NCI-H2107 treated with DMSO at 0.1 percent for 48 hours (cell line): ENCODE measurements around the gene FADS2.

Source experiments
- DNase-seq: peaks from one replicate; lab custom pipeline; 2025; ENCODE audit not compliant: unreplicated experiment; lab: John Stamatoyannopoulos, UW

The FADS2 gene

GRCh38 chr11:61827571-61828378 is at the start of gene FADS2:
TSS of gene FADS2 (plus strand) at chr11:61828300. CDS start at chr11:61828391, 91 bp downstream.
- DNase-seq: peak; percentile 89

DNA sequence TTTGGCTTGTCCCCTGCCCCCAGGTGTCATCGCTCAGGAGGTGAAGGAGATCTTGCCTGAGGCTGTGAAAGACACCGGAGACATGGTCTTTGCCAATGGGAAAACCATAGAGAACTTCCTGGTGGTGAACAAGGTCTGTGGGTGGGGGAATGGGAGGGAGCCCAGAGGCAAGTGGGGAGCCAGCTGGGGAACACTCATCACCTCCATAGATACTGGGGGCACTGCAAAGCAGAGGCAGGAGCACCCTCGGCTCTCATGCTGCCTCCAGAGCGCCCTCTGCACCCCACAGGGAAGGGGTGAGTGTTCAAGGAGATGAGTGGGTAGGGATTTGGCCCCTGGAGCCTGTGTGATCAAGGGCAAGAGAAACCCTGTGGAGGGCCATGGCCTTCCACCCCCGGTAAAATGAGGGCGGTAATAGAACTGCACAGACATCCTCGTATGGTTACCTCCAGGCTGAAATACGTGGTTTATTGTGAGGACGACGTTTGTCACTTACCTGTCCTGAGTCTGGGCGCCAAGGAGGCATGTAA is 49.7 kb upstream of the FADS2 start:
- DNase-seq: no peak

DNA sequence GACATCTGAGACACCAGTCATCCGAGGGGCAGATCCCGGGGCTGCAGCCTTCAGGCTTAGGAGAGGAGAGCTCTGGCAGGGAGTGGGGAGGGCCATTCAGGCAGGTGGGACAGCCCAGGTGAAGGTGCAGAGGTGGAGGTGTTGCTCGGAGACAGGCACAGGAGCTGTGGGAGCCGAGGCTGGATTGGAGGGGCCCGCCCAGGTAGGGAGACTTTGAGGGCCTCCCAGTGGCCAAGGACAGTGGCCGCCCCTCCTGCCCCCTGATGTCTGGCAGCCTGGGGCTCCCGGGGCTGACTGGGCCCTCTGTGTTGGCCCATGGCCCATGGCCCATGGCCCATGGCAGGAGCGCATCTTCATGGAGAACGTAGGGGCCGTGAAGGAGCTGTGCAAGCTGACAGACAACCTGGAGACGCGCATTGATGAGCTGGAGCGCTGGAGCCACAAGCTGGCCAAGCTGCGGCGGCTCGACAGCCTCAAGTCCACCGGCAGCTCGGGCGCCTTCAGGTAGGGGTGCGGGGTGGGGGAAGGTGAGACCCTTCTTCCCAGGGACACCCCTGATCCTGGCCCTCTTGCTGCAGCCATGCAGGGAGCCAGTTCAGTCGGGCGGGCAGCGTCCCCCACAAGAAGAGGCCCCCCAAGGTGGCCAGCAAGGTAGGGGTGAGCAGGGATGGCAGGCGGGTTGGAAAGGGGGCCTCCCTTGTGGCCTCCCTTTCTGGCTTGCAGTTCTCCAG is 49.0 kb upstream of the FADS2 start:
- DNase-seq: no peak

DNA sequence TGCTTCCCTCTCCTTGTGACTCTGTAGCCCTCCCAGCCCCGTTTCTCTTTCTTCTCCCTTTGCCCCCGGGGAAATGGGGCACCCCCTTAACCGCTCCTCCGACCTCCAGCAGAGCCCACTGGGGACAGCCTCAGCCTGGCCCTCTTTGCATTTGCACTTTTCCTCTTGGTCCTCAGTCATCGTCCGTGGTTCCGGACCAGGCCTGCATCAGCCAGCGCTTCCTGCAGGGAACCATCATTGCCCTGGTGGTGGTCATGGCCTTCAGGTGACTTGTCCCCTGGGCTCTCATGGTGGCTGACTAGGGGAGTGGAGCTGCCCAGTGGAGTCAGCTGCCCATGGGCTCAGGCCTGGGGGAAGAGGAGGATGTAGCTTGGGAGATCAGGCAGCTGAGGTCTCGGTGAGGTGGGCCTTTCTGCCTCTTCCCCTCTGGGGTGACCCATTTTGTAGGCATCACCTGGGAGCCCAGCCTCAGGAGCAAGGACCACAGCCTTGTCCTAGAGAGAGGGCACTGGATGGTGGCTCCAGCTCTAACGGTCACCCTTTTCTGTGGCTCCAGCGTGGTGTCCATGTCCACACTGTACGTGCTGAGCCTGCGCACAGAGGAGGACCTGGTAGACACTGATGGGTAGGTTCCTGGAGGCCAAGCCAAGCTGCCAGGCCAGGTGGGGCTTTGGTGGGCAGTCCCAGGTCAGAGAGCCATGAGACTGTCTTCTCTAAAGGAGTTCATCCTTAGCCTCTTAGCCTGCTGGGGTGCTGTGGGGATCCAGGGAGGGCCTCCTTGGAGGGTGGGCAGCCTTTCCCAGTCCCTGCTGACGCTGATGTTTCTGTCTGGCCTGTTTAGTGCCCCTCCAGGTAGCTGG is 48.2 kb upstream of the FADS2 start:
- DNase-seq: no peak

DNA sequence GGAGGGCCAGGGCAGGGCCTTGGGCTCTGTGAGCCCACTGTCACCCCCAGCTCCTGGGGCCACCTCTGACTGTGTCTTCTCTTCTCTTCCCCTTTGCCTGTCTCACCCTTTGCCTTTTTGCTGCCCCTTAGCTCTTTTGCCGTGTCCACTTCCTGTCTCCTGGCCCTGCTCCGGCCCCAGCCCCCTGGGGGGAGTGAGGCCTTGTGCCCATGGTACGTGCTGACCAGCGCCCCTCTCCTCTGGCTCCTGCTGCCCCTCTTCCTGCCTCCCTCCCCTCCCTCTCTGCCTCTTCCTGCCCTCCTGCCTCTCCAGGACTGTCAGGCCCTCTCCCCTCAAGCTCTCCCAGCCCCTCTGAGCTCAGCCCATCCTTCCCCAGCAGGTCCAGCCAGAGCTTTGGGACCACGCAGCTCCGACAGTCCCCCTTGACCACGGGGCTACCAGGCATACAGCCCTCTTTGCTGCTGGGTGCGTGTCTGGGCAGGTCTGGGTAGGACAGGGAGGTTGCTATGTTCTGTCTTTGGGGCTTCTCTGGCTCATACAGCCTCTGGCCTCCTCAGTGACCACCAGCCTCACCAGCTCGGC is 47.4 kb upstream of the FADS2 start:
- DNase-seq: no peak

- DNase-seq: no peak
Observed at GRCh38 chr11:61781585-61781984, 46.5 kb upstream of the FADS2 start.

DNA sequence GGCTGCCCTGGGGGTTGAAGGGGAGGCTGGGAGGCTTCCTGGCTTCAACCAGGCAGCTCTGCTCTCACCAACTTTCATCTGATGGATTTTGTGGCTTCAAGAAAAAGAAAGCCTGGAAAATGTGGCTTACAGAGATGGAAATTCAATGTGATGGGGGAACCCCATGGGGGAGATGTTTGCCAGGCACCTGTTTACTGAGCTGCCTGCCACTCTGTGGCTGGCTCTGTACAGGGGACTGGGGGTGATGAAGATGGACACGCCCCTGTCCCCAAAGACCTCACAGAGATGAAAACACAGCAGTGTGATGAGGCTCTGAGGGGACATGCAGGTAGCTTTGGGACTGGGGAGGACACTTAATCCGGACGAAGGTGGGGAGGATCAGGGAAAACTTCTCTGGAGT is 45.8 kb upstream of the FADS2 start:
- DNase-seq: no peak

- DNase-seq: no peak
Observed at GRCh38 chr11:61782841-61783240, 45.3 kb upstream of the FADS2 start.

DNA sequence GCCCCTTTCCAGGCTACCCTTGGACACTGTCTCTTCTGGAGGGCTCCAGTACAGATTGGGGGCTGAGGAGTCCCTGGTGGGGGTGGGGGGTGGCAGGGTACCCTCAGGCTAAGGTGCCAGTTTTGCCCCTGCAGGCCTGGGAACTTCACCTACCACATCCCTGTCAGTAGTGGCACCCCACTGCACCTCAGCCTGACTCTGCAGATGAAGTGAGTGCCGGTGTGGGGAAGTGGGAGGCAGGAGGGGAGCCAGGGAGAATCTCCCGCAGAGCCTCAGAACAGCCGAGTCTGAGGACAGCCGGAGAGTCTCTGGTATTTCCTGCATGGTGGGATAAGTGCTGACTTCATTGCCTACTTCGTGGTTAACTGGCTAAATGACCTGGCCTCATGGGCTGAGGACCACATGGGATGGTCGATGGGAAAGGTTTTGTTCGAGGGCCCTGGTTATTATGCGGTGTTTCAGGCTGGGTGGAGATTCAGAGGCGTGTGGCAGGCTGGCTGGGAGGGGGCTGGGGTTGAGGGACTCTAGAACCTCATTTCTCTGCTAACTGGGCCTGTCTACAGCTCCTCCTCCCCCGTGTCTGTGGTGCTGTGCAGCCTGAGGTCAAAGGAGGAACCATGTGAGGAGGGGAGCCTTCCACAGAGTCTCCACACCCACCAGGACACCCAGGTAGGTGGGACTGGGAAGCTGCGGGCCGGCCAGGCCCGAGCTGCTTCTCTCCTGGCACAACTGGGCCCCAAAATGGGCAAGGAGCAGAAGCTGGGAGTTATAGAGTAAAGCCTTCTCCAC is 44.2 kb upstream of the FADS2 start:
- no peak for DNase-seq

DNA sequence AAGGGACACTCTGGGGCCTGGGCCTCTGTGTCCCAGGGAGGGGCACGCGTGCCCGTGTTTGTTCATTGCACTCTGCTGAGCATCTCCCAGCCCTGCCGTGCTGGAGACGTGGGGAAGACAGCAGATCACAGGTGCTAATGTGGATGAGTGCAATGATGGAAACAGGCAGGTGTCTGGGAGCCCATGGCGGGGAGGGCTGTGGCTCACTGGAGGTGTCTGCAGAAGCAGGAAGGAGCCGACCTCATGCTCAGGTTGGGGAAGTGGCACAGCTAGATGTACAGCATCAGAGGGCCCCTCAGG is 43.6 kb upstream of the FADS2 start:
- DNase-seq: no peak

GRCh38 chr11:61785837-61786402 is 42.2 kb upstream of the FADS2 start:
- DNase-seq: no peak

- DNase-seq: no peak
Observed at GRCh38 chr11:61787928-61788491, 40.1 kb upstream of the FADS2 start.

GRCh38 chr11:61791737-61792309 is 36.3 kb upstream of the FADS2 start:
- no peak for DNase-seq

DNA sequence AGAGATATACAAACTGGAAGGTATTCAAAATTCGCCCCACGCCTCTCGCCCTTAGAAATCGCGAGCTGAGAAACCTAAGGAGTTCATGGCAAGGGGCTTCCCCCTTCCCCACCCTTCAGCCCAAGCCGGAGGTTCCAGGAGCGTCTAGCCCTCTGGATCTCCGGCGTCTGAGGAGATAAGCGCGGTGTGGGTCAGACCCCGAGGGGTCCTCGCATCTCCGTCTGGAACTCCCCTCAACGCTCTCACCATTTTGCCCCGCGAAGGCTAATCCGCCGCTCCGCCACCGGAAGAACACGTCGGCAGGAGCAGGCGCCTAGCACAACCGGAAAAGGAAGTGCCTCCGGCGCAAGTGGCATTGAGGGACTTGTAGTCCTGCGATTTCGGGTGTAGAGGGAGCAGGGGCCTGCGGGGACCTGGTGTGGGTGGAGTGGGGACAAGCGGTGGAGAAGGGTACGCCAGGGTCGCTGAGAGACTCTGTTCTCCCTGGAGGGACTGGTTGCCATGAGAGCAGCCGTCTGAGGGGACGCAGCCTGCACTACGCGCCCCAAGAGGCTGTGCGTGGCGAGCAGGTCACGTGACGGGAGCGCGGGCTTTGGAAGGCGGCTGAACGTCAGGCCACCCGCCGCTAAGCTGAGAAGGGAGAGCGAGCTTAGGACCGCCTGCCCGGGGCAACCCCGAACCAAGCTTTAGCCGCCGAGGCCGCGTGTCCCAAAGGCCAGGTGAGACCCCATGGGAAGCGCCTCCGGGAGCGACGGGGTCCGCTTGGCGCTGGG is 35.6 kb upstream of the FADS2 start, which contains the start of the genes FEN1 and TMEM258:
Gene FEN1, plus strand, starts transcription at position 602 of the 773 bp plus-strand sequence. CDS start 2,451 bp downstream, outside the sequence.
Gene TMEM258, minus strand, starts transcription at position 290 of the 773 bp plus-strand sequence. Its CDS starts 41 bp downstream, at position 249.
- peak; percentile 85 for DNase-seq

DNA sequence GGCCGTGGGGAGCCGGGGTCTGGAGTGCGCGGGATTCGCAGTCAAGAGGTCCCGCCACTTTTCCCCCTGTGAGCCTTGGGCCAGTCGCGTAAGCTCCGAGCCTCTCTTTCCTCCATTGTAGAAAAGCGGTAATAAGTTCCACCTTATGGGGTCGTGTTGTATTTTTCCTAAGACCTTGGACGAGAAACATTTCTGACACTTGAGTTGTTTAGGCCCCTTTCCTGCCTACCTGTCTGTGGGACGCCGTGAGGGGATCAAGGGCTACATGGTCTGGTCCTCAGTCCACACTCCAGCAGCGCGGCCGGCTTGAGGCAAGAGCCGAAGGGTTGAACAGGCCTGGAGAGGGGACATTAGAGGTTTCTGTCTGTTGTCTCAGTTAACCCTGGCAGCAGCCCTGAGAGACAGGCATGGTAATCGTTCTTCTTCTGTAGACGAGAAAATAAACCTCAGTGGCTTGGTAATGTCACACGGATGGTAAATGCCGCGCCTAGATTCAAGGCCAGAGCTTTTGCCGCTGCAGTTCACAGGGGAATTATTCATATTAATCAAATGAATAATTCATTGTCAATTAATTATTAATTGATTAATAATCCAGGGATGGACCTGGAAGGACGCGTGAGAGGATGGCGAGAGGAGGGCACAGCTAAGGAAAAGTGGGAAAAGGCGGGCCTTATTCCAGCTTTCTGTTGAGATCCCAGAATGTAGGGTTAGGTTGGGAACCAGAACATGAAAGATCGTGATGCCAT is 34.8 kb upstream of the FADS2 start:
- DNase-seq: no peak

DNA sequence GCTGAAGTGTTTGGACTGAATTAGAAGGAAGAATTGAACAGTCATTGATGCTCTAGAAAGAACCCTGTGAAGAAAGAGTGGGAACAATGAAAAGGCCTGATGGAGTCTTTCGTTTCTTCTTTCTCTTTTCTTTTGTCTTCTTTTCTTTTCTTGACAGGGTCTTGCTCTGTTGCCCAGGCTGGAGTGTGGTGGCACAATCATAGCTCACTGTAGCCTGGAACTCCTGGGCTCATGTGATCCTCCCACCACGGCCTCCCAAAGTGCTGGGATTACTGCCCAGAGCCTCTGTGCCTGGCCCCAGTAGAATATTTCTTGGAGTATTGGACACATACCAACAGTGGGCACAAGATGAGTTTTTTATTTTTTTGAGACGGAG is 34.3 kb upstream of the FADS2 start:
- no peak for DNase-seq

- no peak for DNase-seq
Observed at GRCh38 chr11:61794579-61794978, 33.5 kb upstream of the FADS2 start.

DNA sequence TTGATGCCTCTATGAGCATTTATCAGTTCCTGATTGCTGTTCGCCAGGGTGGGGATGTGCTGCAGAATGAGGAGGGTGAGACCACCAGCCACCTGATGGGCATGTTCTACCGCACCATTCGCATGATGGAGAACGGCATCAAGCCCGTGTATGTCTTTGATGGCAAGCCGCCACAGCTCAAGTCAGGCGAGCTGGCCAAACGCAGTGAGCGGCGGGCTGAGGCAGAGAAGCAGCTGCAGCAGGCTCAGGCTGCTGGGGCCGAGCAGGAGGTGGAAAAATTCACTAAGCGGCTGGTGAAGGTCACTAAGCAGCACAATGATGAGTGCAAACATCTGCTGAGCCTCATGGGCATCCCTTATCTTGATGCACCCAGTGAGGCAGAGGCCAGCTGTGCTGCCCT is 32.6 kb upstream of the FADS2 start:
- no peak for DNase-seq
